LNCAP (cell line): ENCODE results near the gene DHRS11.

ENCODE experiments used
- TF ChIP-seq, protein P1 (sequence below): fragments of 450-650 bp; IDR thresholded peaks from 2 replicates; pipeline ENCODE4 v1.5.1; 2017; ENCODE audit warnings: mild to moderate bottlenecking

Gene DHRS11

GRCh38 chr17:36632916-36633771 lies 41.5 kb downstream of the DHRS11 start:
- TF ChIP-seq, protein P1, sequence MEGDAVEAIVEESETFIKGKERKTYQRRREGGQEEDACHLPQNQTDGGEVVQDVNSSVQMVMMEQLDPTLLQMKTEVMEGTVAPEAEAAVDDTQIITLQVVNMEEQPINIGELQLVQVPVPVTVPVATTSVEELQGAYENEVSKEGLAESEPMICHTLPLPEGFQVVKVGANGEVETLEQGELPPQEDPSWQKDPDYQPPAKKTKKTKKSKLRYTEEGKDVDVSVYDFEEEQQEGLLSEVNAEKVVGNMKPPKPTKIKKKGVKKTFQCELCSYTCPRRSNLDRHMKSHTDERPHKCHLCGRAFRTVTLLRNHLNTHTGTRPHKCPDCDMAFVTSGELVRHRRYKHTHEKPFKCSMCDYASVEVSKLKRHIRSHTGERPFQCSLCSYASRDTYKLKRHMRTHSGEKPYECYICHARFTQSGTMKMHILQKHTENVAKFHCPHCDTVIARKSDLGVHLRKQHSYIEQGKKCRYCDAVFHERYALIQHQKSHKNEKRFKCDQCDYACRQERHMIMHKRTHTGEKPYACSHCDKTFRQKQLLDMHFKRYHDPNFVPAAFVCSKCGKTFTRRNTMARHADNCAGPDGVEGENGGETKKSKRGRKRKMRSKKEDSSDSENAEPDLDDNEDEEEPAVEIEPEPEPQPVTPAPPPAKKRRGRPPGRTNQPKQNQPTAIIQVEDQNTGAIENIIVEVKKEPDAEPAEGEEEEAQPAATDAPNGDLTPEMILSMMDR: no peak

DNA sequence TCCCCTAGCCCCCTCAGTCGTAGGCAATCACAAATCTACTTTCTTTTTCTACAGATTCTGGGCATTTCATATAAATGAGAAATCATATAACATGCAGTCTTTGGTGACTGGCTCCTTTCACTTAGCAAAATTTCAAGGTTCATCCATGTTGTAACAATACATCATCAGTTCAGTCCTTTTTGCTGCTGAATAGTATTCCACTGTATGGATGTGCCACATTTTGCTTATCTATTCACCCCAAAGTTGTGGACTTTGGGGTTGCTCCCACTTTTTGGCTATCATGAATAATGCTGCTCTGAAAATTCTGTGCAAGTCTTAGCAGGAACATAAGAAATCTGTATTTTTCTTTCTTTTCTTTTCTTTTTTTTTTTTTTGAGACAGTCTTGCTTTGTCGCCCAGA lies 48.7 kb downstream of the DHRS11 start:
- TF ChIP-seq, protein P1: no peak

DNA sequence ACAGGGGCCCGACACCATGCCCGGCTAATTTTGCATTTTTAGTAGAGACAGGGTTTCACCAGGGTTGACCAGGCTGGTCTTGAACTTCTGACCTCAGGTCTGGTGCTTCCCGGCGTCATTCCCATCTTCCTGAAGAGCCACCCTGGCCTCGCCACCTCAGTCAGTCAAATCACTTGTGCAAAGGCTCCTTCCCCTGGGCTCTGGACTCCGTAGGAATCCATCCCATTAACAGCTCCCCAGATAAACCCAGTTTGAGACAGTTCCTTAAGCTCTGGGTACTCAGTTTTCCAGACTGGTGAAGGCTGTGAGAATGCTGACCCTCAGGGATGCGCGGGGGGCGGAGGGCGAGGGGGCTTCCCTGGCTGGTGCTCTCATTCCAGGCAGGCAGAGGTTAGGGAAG lies 49.2 kb downstream of the DHRS11 start:
- TF ChIP-seq, protein P1: no peak

- TF ChIP-seq, protein P1: no peak
These were observed 49.7 kb downstream of the DHRS11 start for GRCh38 chr17:36641331-36641876.

DNA sequence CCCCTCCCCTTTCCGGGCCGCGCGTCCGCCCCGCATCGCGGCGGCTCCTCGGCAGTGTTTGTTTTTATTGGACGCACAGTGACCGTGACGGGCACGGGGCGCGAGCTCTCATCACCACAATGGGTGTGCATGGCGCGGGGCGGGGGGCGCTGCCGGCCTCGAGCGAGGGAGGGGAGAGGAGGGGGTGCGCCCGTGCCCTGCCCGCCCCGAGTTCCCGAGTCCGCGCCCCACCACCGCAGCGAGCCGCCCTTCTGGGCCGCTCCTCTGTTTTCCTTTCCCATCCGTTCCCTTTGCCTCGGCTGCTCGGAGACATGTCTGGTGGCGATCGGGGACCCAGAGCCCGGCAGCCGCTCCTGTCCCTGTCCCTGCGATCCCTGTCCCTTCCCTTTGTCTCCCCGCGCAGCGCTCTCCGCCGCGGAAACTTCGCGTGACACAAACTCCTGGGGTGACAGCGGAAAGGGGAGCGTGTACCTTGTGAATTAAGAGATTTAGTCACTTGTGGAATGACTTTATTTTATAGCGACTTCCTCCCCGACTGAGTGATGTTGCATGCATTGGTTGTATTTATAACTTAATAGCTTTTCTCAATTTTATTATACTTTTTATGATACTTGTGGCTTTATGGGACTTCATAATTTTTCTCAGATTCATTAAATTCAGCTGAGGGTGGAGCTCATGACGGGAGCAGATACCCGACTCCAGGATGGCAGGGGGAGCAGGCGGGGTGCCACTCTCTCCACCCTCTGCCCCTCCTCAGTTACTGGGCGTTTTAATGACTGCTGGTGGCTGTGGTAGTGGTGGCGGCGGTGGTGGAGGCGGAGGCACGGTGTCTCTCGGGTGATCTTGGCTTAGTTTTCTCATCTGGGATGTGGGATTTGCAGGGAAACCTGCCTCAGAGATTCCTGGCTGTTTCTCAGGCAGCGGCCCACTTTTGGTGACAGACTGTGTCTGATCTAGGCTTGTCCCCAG lies 50.5 kb downstream of the DHRS11 start:
- TF ChIP-seq, protein P1: no peak

DNA sequence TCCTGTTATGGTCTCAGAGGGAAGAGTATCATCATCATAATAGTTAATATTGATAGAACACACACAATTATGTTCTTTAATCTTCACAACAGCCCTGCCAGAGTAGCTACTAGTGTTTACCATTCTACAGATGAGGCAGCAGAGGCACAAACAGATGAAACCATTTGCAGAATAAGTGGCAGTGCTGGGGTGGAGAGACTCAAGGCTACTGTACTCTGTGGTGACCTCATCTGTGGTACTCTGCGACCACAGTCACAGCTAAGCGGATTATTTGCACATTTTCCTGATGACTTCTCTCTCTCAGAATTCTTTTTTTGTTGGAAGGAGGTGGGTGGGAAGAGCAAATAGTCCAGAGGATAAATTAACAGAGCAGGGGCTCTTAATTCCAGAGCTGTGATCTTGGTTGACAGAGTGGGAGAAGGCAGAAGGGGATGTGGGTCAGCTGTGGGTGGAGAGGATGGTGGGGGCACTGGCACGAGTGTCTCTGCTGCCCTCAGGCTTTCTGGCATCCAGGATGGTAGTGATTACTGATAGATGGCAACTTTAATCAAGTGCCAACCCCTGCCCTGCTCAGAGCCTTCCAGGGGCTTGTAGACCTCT lies 51.5 kb downstream of the DHRS11 start:
- TF ChIP-seq, protein P1: no peak

DNA sequence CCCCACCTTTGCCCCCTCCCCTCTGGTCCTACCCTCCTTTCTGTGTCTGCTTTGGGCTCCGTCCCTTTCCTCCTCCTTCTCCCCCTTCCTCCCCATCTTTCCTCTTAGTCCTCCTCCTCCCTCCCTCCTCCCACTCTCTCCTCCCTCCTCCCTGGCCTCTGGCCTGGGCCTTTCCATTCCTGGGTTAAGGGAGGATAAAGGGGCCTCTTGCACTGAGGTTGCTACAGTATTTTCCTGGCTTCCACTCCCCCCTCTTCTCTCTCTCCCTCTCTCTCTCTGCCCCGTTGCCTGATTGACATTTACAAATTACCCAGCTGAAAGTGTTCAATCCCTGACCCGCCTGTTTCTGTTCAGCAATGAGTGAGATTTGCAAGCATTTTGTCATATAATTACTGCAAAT lies 53.7 kb downstream of the DHRS11 start:
- TF ChIP-seq, protein P1: no peak
